Trophoblast cell (in vitro differentiated cells and primary cell): ENCODE data around the gene MLLT10.

Experiments used
- DNase-seq, 2 donors: peaks; one replicate each; pipeline ENCODE4 v3.0.0-alpha.2; 2016
- H2AFZ ChIP-seq: 2 replicates; pipeline ENCODE4 v1.6.1; 2013; ENCODE audit warnings: low read length, moderate library complexity, mild to moderate bottlenecking; ENCODE audit not compliant: insufficient read depth, poor library complexity
- H2AK5ac ChIP-seq: 2 replicates; pipeline ENCODE4 v1.6.1; 2013; ENCODE audit warnings: mild to moderate bottlenecking, low read length
- H2BK120ac ChIP-seq: 2 replicates; pipeline ENCODE4 v1.6.1; 2013; ENCODE audit warnings: low read length, mild to moderate bottlenecking, moderate library complexity; ENCODE audit not compliant: insufficient read depth, poor library complexity
- H2BK12ac ChIP-seq: 2 replicates; pipeline ENCODE4 v1.6.1; 2013; ENCODE audit warnings: mild to moderate bottlenecking, low read length, moderate library complexity
- H2BK5ac ChIP-seq: 2 replicates; pipeline ENCODE4 v1.6.1; 2013; ENCODE audit warnings: low read length, low read depth, moderate library complexity, mild to moderate bottlenecking; ENCODE audit not compliant: poor library complexity
- H3K14ac ChIP-seq: 2 replicates; pipeline ENCODE4 v1.6.1; 2013; ENCODE audit warnings: mild to moderate bottlenecking, low read length
- H3K18ac ChIP-seq: 2 replicates; pipeline ENCODE4 v1.6.1; 2013; ENCODE audit warnings: mild to moderate bottlenecking, low read length
- H3K23ac ChIP-seq: 2 replicates; pipeline ENCODE4 v1.6.1; 2013; ENCODE audit warnings: low read length
- H3K27ac ChIP-seq: 2 replicates; pipeline ENCODE4 v1.5.1; 2013; ENCODE audit warnings: low read depth, mild to moderate bottlenecking, inconsistent platforms, low read length, moderate library complexity
- H3K27me3 ChIP-seq: 2 replicates; pipeline ENCODE4 v1.6.1; 2013; ENCODE audit warnings: inconsistent platforms, mild to moderate bottlenecking, low read length, moderate library complexity; ENCODE audit not compliant: insufficient read depth
- H3K36me3 ChIP-seq, 2 experiments: 1 replicate in 1 of 2; 2 replicates in 1 of 2; pipeline ENCODE4 v1.6.1; 2013; ENCODE audit warnings: low read length in 2 of 2, mild to moderate bottlenecking in 2 of 2, moderate library complexity in 1 of 2; ENCODE audit not compliant: insufficient read depth in 2 of 2, control insufficient read depth in 1 of 2
- H3K4ac ChIP-seq: 2 replicates; pipeline ENCODE4 v1.6.1; 2013; ENCODE audit warnings: low read depth, mild to moderate bottlenecking, low read length, moderate library complexity
- H3K4me1 ChIP-seq, 2 experiments: 1 replicate in 1 of 2; 2 replicates in 1 of 2; pipeline ENCODE4 v1.6.1; 2013; ENCODE audit warnings: low read length in 2 of 2, mild to moderate bottlenecking in 2 of 2, moderate library complexity in 1 of 2; ENCODE audit not compliant: insufficient read depth in 2 of 2, control insufficient read depth in 1 of 2
- H3K4me2 ChIP-seq: 2 replicates; pipeline ENCODE4 v1.6.1; 2013; ENCODE audit warnings: inconsistent platforms, mild to moderate bottlenecking, low read length, moderate library complexity
- H3K4me3 ChIP-seq: 2 replicates; pipeline ENCODE4 v1.5.1; 2013; ENCODE audit warnings: mild to moderate bottlenecking, low read depth, low read length, inconsistent platforms
- H3K79me1 ChIP-seq: one replicate; pipeline ENCODE4 v1.6.1; 2013; ENCODE audit warnings: low read length
- H3K79me2 ChIP-seq: 2 replicates; pipeline ENCODE4 v1.6.1; 2013; ENCODE audit warnings: low read length, mild to moderate bottlenecking; ENCODE audit not compliant: control insufficient read depth, insufficient read depth, poor library complexity
- H3K9ac ChIP-seq: 2 replicates; pipeline ENCODE4 v1.6.1; 2013; ENCODE audit warnings: mild to moderate bottlenecking, low read length
- H3K9me3 ChIP-seq: 2 replicates; pipeline ENCODE4 v1.6.1; 2013; ENCODE audit warnings: low read depth, mild to moderate bottlenecking, control low read depth, inconsistent platforms, low read length; ENCODE audit not compliant: insufficient read depth
- H4K12ac ChIP-seq: 2 replicates; pipeline ENCODE4 v1.6.1; 2013; ENCODE audit warnings: low read depth, mild to moderate bottlenecking, low read length, moderate library complexity
- H4K8ac ChIP-seq: 2 replicates; pipeline ENCODE4 v1.6.1; 2013; ENCODE audit warnings: low read depth, mild to moderate bottlenecking, low read length, moderate library complexity
- H4K91ac ChIP-seq: one replicate; pipeline ENCODE4 v1.6.1; 2013; ENCODE audit warnings: low read depth, mild to moderate bottlenecking, low read length, moderate library complexity
- WGBS: extraction: QIAGEN DNeasy Blood & Tissue Kit; methylation state at CpG from one replicate; pipeline ENCODE4 v1.1.7; 2013; ENCODE audit warnings: missing lambda C conversion rate; ENCODE audit not compliant: insufficient read length, insufficient coverage; ENCODE audit errors: extremely low coverage; 5-methylcytosine and 5-hydroxymethylcytosine counted together

Gene MLLT10

GRCh38 chr10:21694631-21695030 is 160.6 kb downstream of the MLLT10 start:
- Histone ChIP-seq H3K23ac (no peak overlapping the region), H4K91ac (no peak overlapping the region), H3K4me1 (no peaks in the 10 kb centered on the region), H3K4me2 (no peak overlapping the region), H3K36me3 (peaks cover 2 to 3% of the 10 kb centered on the region in 2 experiments), H3K79me1 (no peaks in the 10 kb centered on the region), H4K8ac (no peak overlapping the region), H3K9me3 (no peaks in the 10 kb centered on the region), H3K4me3 (no peak overlapping the region), H3K9ac (no peak overlapping the region), H2AFZ (no peak overlapping the region), H3K14ac (no peak overlapping the region), H3K4ac (no peak overlapping the region), H4K12ac (no peak overlapping the region), H2AK5ac (no peak overlapping the region), H3K18ac (no peak overlapping the region), H3K27ac (no peak overlapping the region), H3K27me3 (no peaks in the 10 kb centered on the region), H2BK120ac (no peak overlapping the region), H3K79me2 (no peaks in the 10 kb centered on the region), H2BK12ac (no peak overlapping the region), H2BK5ac (no peak overlapping the region)
- no CpG with 5 or more reads among the region's 3 CpGs for WGBS
- DNase-seq: no peak

GRCh38 chr10:21696302-21696701 is 162.3 kb downstream of the MLLT10 start:
- no peak overlapping the region for H4K8ac ChIP-seq
- no peaks in the 10 kb centered on the region for H3K27me3 ChIP-seq
- DNase-seq: no peak
- H2AK5ac ChIP-seq: no peak overlapping the region
- no peak overlapping the region for H3K4ac ChIP-seq
- H3K4me2 ChIP-seq: no peak overlapping the region
- no peak overlapping the region for H3K9ac ChIP-seq
- H4K91ac ChIP-seq: no peak overlapping the region
- H2BK5ac ChIP-seq: no peak overlapping the region
- H3K36me3 ChIP-seq: peaks cover 2 to 3% of the 10 kb centered on the region in 2 experiments
- H3K27ac ChIP-seq: no peak overlapping the region
- H3K9me3 ChIP-seq: no peaks in the 10 kb centered on the region
- H3K4me1 ChIP-seq: no peaks in the 10 kb centered on the region
- H3K18ac ChIP-seq: no peak overlapping the region
- H2AFZ ChIP-seq: no peak overlapping the region
- H3K79me1 ChIP-seq: no peaks in the 10 kb centered on the region
- no peak overlapping the region for H2BK120ac ChIP-seq
- no peak overlapping the region for H2BK12ac ChIP-seq
- H3K79me2 ChIP-seq: no peaks in the 10 kb centered on the region
- H3K4me3 ChIP-seq: no peak overlapping the region
- no peak overlapping the region for H3K14ac ChIP-seq
- H3K23ac ChIP-seq: no peak overlapping the region
- no peak overlapping the region for H4K12ac ChIP-seq

GRCh38 chr10:21699575-21699974 is 165.5 kb downstream of the MLLT10 start:
- Histone ChIP-seq H3K18ac (no peak overlapping the region), H3K79me1 (no peaks in the 10 kb centered on the region), H3K4me2 (no peak overlapping the region), H2AFZ (no peak overlapping the region), H2BK5ac (no peak overlapping the region), H2BK120ac (no peak overlapping the region), H4K8ac (no peak overlapping the region), H3K9ac (no peak overlapping the region), H2BK12ac (no peak overlapping the region), H3K27me3 (no peaks in the 10 kb centered on the region), H2AK5ac (no peak overlapping the region), H3K27ac (no peak overlapping the region), H4K91ac (no peak overlapping the region), H3K23ac (no peak overlapping the region), H3K36me3 (peaks cover 1 to 2% of the 10 kb centered on the region in 2 experiments), H4K12ac (no peak overlapping the region), H3K4me1 (no peaks in the 10 kb centered on the region), H3K79me2 (peaks cover 2% of the 10 kb centered on the region), H3K4me3 (no peak overlapping the region), H3K4ac (no peak overlapping the region), H3K14ac (no peak overlapping the region), H3K9me3 (no peaks in the 10 kb centered on the region)
- whole genome bisulfite sequencing: no CpG with 5 or more reads among the region's 3 CpGs
- DNase-seq: no peak

- no peak overlapping the region for H4K8ac ChIP-seq
- DNase-seq: no peak
- H3K9me3 ChIP-seq: no peaks in the 10 kb centered on the region
- no peak overlapping the region for H3K27ac ChIP-seq
- H2AK5ac ChIP-seq: no peak overlapping the region
- H3K4ac ChIP-seq: no peak overlapping the region
- H3K23ac ChIP-seq: no peak overlapping the region
- H2BK12ac ChIP-seq: no peak overlapping the region
- no peak overlapping the region for H3K4me3 ChIP-seq
- H2AFZ ChIP-seq: no peak overlapping the region
- no peak overlapping the region for H2BK120ac ChIP-seq
- no peak overlapping the region for H2BK5ac ChIP-seq
- H3K79me2 ChIP-seq: peaks cover 2% of the 10 kb centered on the region
- H3K4me1 ChIP-seq: peaks cover 0 to 1% of the 10 kb centered on the region in 2 experiments
- H4K12ac ChIP-seq: no peak overlapping the region
- H3K9ac ChIP-seq: no peak overlapping the region
- no peaks in the 10 kb centered on the region for H3K27me3 ChIP-seq
- peaks cover 0 to 5% of the 10 kb centered on the region in 2 experiments for H3K36me3 ChIP-seq
- H3K4me2 ChIP-seq: no peak overlapping the region
- no peak overlapping the region for H3K14ac ChIP-seq
- no peak overlapping the region for H4K91ac ChIP-seq
- no peak overlapping the region for H3K18ac ChIP-seq
- no peaks in the 10 kb centered on the region for H3K79me1 ChIP-seq
- no CpG with 5 or more reads among the region's 2 CpGs for WGBS
Observed at GRCh38 chr10:21700474-21700873, 166.4 kb downstream of the MLLT10 start.
